Mucosa of rectum (tissue), 2 donors: ENCODE results near the gene RNF141.

Experiments
- H3K27ac ChIP-seq, 2 donors: one replicate each; pipeline ENCODE4 v1.7.0; 2013; ENCODE audit warnings: inconsistent platforms in 2 of 2, low read depth in 2 of 2, low read length in 2 of 2
- H3K27me3 ChIP-seq, 2 donors: one replicate each; pipeline ENCODE4 v1.7.0; 2013; ENCODE audit warnings: low read length in 2 of 2; ENCODE audit not compliant: control insufficient read depth in 2 of 2, insufficient read depth in 2 of 2
- H3K36me3 ChIP-seq, 2 donors: one replicate each; pipeline ENCODE4 v1.7.0; 2013; ENCODE audit warnings: low read length in 2 of 2; ENCODE audit not compliant: control insufficient read depth in 2 of 2, insufficient read depth in 2 of 2
- H3K4me1 ChIP-seq, 2 donors: one replicate each; pipeline ENCODE4 v1.7.0; 2013; ENCODE audit warnings: low read length in 2 of 2, mild to moderate bottlenecking in 1 of 2; ENCODE audit not compliant: control insufficient read depth in 2 of 2, insufficient read depth in 2 of 2
- H3K4me3 ChIP-seq, 2 donors: one replicate each; pipeline ENCODE4 v1.7.0; 2013; ENCODE audit warnings: low read length in 2 of 2
- H3K9ac ChIP-seq, 2 donors: one replicate each; pipeline ENCODE4 v1.7.0; 2013; ENCODE audit warnings: low read length in 2 of 2, low read depth in 1 of 2, mild to moderate bottlenecking in 1 of 2
- H3K9me3 ChIP-seq, 2 donors: one replicate each; pipeline ENCODE4 v1.7.0; 2013; ENCODE audit warnings: low read length in 2 of 2; ENCODE audit not compliant: control insufficient read depth in 2 of 2
- donor health status: healthy.
- donor health status: Normal muscosa, but diverticular disease.

The RNF141 gene

GRCh38 chr11:10540915-10541560, at the start of gene RNF141:
Gene RNF141 (minus strand): TSS chr11:10541187. CDS start chr11:10534158, 7,029 bp downstream.
- Histone ChIP-seq H3K27me3 (no peaks in the 10 kb centered on the region), H3K9ac (peak within 1 kb of the TSS; percentile 85 to 97), H3K36me3 (no peaks in the 10 kb centered on the region), H3K4me3 (peak within 1 kb of the TSS; percentile 86 to 91), H3K4me1 (peaks cover 7 to 13% of the 10 kb centered on the region in 2 donors), H3K9me3 (no peaks in the 10 kb centered on the region), H3K27ac (peak within 1 kb of the TSS; percentile 87 to 95)

GRCh38 chr11:10590218-10590915, 49.4 kb upstream of the RNF141 start:
- H3K9me3 ChIP-seq: no peaks in the 10 kb centered on the region
- H3K4me3 ChIP-seq: no peak overlapping the region
- no peaks in the 10 kb centered on the region for H3K27me3 ChIP-seq
- no peaks in the 10 kb centered on the region for H3K36me3 ChIP-seq
- H3K4me1 ChIP-seq: no peaks in the 10 kb centered on the region
- no peak overlapping the region for H3K27ac ChIP-seq
- no peak overlapping the region for H3K9ac ChIP-seq

- no peaks in the 10 kb centered on the region for H3K4me1 ChIP-seq
- no peak overlapping the region for H3K27ac ChIP-seq
- no peak overlapping the region for H3K4me3 ChIP-seq
- H3K27me3 ChIP-seq: no peaks in the 10 kb centered on the region
- H3K36me3 ChIP-seq: no peaks in the 10 kb centered on the region
- no peaks in the 10 kb centered on the region for H3K9me3 ChIP-seq
- H3K9ac ChIP-seq: no peak overlapping the region
Measured at GRCh38 chr11:10588904-10589303, 47.9 kb upstream of the RNF141 start.

- Histone ChIP-seq H3K27ac (no peak overlapping the region), H3K4me1 (no peaks in the 10 kb centered on the region)
Measured at GRCh38 chr11:10587995-10588394, 47.0 kb upstream of the RNF141 start.

GRCh38 chr11:10587388-10587787, 46.4 kb upstream of the RNF141 start:
- Histone ChIP-seq H3K27ac (peak overlapping the region in 1 of 2 donors; percentile 23), H3K4me3 (no peak overlapping the region), H3K27me3 (no peaks in the 10 kb centered on the region), H3K9me3 (no peaks in the 10 kb centered on the region), H3K4me1 (no peaks in the 10 kb centered on the region), H3K9ac (no peak overlapping the region), H3K36me3 (no peaks in the 10 kb centered on the region)

More at GRCh38 chr11:10587995-10588394, 47.0 kb upstream of the RNF141 start:
- Histone ChIP-seq H3K36me3 (no peaks in the 10 kb centered on the region), H3K9me3 (no peaks in the 10 kb centered on the region), H3K4me3 (no peak overlapping the region), H3K9ac (no peak overlapping the region), H3K27me3 (no peaks in the 10 kb centered on the region)

GRCh38 chr11:10584071-10584501, 43.1 kb upstream of the RNF141 start:
- H3K27ac ChIP-seq: no peak overlapping the region
- no peaks in the 10 kb centered on the region for H3K36me3 ChIP-seq
- H3K4me3 ChIP-seq: no peak overlapping the region
- no peaks in the 10 kb centered on the region for H3K4me1 ChIP-seq
- H3K9me3 ChIP-seq: no peaks in the 10 kb centered on the region
- H3K27me3 ChIP-seq: no peaks in the 10 kb centered on the region
- H3K9ac ChIP-seq: no peak overlapping the region

GRCh38 chr11:10581481-10582019, 40.6 kb upstream of the RNF141 start:
- Histone ChIP-seq H3K36me3 (no peaks in the 10 kb centered on the region), H3K4me3 (no peak overlapping the region), H3K27me3 (no peaks in the 10 kb centered on the region), H3K9ac (no peak overlapping the region), H3K27ac (no peak overlapping the region), H3K9me3 (no peaks in the 10 kb centered on the region), H3K4me1 (no peaks in the 10 kb centered on the region)

GRCh38 chr11:10580623-10581022, 39.6 kb upstream of the RNF141 start:
- H3K9me3 ChIP-seq: no peaks in the 10 kb centered on the region
- H3K4me1 ChIP-seq: no peaks in the 10 kb centered on the region
- H3K36me3 ChIP-seq: no peaks in the 10 kb centered on the region
- H3K27ac ChIP-seq: no peak overlapping the region
- H3K27me3 ChIP-seq: no peaks in the 10 kb centered on the region
- no peak overlapping the region for H3K4me3 ChIP-seq
- no peak overlapping the region for H3K9ac ChIP-seq

- H3K27ac ChIP-seq: no peak overlapping the region
- no peaks in the 10 kb centered on the region for H3K27me3 ChIP-seq
- H3K9ac ChIP-seq: no peak overlapping the region
- H3K4me1 ChIP-seq: no peaks in the 10 kb centered on the region
- H3K4me3 ChIP-seq: no peak overlapping the region
- H3K36me3 ChIP-seq: no peaks in the 10 kb centered on the region
- no peaks in the 10 kb centered on the region for H3K9me3 ChIP-seq
Measured at GRCh38 chr11:10579700-10580099, 38.7 kb upstream of the RNF141 start.

- Histone ChIP-seq H3K36me3 (no peaks in the 10 kb centered on the region), H3K4me3 (no peak overlapping the region), H3K27ac (no peak overlapping the region), H3K9ac (no peak overlapping the region), H3K9me3 (no peaks in the 10 kb centered on the region), H3K4me1 (no peaks in the 10 kb centered on the region), H3K27me3 (no peaks in the 10 kb centered on the region)
Measured at GRCh38 chr11:10576035-10576398, 35.0 kb upstream of the RNF141 start.
